MM.1S (cell line): ENCODE measurements around the gene P2RY12.

Experiments used
- CTCF ChIP-seq: fragments of 300-600 bp; sonication (generic); IDR thresholded peaks from 2 replicates; pipeline ENCODE4 v1.5.1; 2016; ENCODE audit warnings: antibody characterized with exemption, low read length, mixed read lengths
- EZH2phosphoT487 ChIP-seq: fragments of 300-600 bp; sonication (generic); IDR thresholded peaks from 2 replicates; pipeline ENCODE4 v1.6.1; 2018; ENCODE audit warnings: antibody characterized with exemption, low read length

GRCh38 chr3:151315846-151316245, 68.7 kb downstream of the P2RY12 start:
- TF ChIP-seq CTCF (no peak), EZH2phosphoT487 (no peak)
